Fibroblast of skin of right biceps (primary cell): ENCODE data around the gene GIGYF2.
A peak's percentile ranks its signal among the peaks of the same experiment; 100 is the strongest.
"Not testable (repeated sequence)": the region's sequence is repeated elsewhere in the genome, so short reads cannot be mapped to it uniquely, and the experiment has no call there.

Source experiments
- DNase-seq: peaks from one replicate; pipeline ENCODE4 v3.0.0-alpha.2; 2013

GIGYF2 gene

GRCh38 chr2:232817756-232818155, 120.6 kb downstream of the GIGYF2 start:
- no peak for DNase-seq

DNA sequence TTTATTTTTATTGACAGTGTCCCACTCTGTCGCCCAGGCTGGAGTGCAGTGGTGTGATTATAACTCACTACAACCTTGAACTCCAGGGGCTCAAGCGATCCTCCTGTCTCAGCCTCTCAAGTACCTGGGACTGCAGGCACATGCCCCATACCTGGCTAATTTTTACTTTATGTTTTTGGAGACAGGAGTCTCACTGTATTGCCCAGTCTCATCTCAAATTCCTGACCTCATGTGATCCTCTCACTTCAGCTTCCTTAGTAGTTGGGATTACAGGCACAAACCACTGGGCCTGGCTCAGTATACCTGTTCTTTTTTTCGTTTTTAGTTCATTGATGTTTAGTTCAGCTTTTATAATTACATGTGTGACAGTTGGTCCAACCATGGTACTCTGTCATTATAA, 132.9 kb downstream of the GIGYF2 start:
- DNase-seq: no peak

GRCh38 chr2:232831496-232831895, 134.4 kb downstream of the GIGYF2 start:
- no peak for DNase-seq

DNA sequence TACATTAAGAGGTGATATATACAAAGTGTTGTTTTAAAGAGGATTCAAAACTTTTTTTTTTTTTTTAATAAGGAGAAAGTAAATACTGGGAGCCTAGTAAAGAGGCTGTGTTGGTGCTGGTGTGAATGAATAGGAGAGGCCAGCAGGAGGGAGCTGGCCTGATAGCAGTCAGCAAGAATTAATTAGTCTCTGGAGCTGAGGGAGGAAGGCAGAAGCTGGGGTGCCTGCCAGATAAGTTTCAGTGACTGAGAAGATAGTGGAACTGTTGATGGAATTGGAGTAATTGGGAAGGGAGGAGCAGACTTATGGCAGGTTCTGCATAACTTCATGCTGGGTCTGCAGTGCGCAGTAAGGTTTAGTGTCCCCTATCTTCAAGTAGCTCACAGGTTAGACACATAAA, 136.7 kb downstream of the GIGYF2 start:
- no peak for DNase-seq

DNA sequence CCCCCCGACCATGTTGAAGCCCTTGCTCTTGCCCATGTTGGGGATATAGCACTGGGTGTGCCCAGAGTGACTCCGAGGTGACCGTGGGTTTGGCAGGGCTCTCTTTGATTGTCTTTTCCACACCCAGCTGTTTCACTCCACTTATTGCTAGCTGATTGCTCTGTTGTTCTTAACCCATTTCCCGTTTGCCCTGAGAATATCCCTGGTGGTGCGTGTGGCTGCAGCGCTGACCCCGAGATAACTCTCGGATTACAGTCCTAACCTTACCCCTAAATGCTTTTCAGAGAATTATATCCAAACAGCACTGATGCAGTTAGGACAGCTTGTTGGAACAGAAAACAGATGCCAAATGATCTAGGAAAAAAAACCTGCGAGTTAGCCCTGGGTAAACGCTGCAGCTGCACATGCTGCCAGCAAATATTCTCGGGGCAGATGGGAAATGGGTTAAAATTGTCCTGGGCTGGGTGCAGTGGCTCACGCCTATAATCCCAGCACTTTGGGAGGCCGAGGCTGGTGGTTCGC, 138.6 kb downstream of the GIGYF2 start:
- no peak for DNase-seq

- DNase-seq: no peak
These were observed 139.8 kb downstream of the GIGYF2 start for GRCh38 chr2:232836934-232837333.

- DNase-seq: peak; percentile 22
These were observed 141.3 kb downstream of the GIGYF2 start for GRCh38 chr2:232838406-232838874.

DNA sequence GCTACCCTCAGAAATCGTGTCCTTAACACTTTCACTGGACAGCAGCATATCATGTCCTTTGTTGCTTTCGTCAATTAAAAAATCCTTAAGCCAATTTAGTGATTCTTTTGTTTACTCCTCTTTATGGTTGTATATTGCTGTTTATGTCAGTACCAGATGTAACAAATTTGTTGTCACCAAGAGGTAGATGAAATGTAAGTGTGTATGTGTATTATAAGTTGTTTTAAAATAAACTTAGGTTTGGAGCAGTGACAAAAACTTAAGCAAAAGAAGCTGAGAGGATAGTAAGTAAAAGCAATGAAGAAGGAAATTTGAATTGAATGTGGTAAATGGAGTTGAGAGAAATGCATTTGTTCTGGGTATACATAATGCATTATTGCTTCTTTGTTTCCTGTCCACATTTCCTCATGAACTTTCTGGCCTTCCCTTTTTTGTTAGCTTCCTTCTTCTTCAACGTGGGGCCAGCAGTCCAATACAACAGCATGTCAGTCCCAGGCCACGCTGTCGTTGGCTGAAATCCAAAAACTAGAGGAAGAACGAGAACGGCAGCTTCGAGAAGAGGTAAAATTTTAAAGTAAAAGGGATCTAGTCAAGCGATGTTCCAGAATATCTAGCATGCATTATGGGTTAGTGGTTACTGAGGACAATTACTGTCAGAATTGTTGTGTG, 142.4 kb downstream of the GIGYF2 start:
- DNase-seq: no peak

DNA sequence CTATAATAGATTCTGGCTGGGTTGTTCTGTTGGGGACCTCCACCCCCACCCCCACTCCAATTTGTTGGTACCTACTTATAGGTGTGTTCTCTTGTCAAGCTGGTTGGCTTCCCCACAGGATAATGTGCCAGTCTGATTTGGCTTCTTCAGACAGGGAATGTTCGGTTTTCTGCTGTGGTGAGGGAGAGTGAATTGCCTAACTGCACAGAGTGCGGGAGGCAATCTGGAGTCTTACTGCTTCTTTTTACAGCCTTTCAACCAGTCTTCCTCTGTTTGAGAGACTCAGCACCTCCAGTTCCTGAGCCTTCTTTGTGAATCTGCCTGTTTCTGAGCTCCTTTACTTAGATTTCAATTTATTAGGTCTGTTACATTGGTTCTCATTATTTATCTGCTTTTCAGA, 145.6 kb downstream of the GIGYF2 start:
- no peak for DNase-seq

DNA sequence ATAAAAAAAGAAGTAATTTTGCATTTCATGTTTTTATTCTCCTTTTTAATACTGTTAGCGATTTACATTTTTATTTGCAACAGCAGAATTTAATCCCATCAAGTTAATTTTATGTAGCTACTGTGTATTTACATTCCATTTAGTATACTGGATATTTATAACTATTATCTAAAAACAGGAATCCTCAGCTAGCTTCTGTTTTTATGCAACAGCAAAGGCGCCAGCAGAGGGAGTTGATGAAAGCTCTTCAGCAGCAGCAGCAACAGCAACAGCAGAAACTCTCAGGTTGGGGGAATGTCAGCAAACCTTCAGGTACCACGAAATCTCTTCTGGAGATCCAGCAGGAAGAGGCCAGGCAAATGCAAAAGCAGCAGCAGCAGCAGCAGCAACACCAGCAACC, 146.7 kb downstream of the GIGYF2 start:
- DNase-seq: no peak

- DNase-seq: no peak
These were observed 148.9 kb downstream of the GIGYF2 start for GRCh38 chr2:232846055-232846454.

DNA sequence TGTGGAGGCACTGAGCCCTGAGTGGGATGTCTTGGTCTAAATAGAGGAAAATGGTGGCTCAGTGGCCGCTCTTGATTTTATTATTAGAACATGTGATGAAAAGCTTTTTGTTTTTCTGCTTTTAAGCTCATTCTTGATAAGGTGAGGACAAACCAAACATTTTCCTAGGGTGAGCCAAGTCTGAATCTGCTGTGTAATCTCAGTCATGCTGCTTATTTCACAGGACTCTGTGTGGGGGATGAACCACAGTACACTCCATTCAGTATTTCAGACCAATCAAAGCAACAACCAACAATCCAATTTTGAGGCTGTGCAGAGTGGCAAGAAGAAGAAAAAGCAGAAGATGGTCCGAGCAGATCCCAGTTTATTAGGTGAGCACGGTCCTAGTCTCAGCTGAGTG, 152.9 kb downstream of the GIGYF2 start:
- DNase-seq: no peak

DNA sequence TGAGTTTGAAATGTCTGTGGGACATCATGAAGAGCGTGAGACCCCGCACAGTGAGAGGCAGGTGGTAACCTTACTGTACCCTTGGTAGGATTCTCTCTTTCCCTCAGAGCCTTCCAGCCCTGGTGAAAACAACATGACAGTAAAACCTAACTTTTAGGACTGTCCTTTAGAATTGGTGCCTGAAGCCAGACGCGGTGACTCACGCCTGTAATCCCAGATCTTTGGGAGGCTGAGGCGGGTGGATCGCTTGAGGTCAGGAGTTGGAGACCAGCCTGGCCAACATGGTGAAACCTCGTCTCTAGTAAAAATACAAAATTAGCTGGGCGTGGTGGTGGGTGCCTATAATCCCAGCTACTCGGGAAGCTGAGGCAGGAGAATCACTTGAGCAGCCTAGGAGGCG, 154.9 kb downstream of the GIGYF2 start:
- not testable (repeated sequence) for DNase-seq

DNA sequence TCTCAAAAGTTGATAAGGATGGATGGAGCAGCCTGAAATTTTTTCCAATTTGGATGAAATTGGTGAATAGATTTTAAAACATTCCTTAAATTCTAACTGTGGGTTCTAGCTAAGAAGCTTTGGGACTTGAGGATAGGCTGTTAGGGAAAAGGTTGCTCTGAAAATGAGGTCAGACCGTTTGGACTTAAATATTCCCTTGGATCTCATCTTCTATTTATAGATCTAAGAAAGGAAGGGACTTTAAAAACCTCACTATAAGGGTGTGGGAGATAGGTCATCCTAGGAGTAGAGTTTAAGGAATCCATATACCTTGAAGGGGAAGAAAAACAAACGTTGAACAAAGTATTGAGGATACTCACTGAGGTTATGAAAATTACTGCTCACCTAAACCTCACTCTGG, 155.5 kb downstream of the GIGYF2 start:
- no peak for DNase-seq

GRCh38 chr2:232854082-232854481, 157.0 kb downstream of the GIGYF2 start:
- DNase-seq: peak; percentile 67

GRCh38 chr2:232857158-232857563, 160.0 kb downstream of the GIGYF2 start:
- peak; percentile 16 for DNase-seq

- no peak for DNase-seq
These were observed 162.3 kb downstream of the GIGYF2 start for GRCh38 chr2:232859385-232859916.

DNA sequence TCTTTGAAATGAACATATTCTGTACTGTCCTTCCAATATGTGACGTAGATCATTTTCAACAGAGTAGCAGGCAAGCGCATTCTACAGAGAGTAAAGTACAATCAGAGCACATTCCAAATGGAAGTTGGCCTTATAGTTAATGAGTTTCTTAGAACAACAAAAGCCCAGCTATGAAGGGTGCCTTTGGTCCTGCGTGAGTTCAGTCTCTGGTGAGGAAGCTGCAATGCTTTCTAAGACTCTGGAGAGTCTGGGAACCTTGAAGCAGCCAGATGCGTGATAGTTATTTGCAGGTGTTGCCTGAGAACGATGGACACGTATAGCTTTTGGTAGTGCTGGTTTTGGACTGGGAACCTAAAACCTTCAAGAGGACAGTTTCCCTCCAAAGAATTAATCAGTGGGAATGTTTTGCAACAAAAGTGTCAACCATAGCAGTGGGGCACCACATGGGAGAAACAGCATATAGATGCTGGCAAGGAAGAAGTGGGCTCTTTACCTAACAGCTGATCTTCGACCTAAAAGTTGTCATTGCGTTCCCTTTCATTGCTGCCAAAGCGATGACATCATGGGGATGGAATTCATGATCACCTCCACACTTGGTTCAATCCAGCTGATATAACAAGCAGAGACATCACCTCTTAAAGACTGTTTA, 163.6 kb downstream of the GIGYF2 start:
- DNase-seq: peak; percentile 20

GRCh38 chr2:232861353-232861752, 164.2 kb downstream of the GIGYF2 start:
- no peak for DNase-seq

GRCh38 chr2:232863996-232864395, 166.9 kb downstream of the GIGYF2 start:
- DNase-seq: no peak

DNA sequence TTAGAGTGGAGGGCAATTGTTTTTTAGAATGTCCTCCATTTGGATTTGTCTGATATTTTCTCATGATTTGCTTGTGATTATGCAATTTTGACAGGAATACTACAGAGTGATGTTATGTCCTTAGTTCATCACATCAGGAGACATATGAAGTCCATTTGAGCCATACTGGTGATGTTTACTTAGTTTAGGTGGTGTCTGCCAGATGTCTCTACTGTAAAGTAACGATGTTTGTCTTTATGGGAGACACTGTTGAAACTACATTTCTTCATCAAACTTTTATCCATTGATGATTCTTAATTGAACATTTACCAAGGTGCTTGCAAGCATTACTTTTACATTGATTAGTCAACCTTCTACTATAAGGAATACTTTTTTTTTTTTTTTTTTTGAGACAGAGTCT, 168.0 kb downstream of the GIGYF2 start:
- no peak for DNase-seq

DNA sequence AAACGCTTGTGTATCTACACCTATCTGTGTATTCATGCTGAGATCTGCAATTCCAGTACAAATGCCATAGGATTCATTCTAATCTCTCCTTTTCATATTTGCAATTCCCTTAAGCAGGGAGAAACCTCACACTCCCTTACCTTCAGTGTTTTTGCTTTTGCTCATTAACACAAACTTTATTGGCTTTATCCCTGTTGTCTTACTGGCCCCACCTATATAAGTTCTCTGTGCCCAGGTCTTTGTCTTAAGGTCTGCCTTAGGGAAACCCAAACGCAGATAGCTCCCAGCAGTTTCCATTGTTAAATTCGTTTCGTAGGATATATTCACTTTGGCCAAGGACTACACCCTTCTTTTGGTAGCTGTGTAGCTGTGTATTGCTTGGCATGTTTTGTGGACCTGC, 169.0 kb downstream of the GIGYF2 start:
- DNase-seq: no peak

DNA sequence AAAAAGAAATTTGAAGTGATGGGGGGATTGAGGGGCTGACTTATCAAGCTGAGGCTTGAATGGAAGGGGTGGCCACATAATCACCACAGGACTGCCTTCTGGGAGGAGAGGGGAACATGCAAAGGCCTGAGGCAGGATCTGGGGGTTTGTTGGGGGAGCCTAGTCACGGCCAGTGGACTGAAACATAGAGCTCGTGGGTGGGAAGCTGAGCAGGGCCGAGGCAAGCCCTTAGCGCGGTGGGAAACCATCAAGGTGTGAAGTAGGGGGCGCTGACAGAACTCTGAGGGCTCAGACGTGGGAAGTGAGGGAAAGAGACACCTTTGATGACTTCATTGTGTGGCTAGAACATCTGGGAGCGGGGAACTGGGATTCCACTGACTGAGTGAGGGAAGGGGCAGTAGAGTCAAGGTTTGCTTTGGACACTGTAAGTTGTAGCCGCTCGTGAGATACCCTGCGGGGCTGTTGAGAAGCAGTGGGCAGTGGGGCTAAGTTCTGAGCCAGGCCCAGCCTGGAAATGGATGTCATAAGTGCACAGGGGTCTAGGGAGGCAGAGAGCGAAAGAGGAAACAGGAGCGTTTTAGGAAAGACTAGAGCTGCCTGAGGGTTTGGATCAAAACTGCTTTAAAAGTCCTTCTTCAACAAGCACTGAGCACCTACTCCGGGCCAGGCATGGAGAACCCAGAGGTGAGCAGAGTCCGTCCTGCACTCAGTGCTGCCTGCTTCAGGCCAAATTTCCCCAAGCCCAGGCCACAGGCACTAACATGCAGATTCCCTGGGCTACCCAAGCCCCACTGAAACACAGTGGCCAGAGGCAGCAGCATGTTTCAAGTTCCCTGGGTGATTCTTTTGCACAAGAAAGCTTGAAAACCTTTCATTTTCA, 172.2 kb downstream of the GIGYF2 start:
- no peak for DNase-seq
